ENCODE data around the gene BABAM2.

BABAM2 gene

DNA sequence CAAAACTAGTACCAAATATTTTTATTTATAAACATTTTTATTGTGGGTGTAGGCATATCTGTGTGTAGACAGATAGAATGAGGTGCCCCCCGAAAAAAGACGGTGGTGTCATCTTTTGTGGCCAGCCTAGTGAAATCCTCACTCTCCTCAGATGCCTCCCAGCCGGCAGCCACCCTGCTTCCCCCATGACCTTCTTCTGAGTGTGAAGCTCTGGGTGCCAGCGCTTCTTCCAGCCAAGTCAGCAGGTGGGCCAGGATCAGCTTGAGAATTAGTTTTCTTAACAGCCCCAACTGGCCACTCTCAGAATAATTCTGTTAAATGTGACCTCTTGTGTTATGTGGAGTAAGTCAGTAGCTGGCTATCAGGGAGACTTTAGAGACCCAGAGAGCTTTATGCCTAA, 272.5 kb downstream of the BABAM2 start:
- Histone ChIP-seq H3K9me3 (ENCODE audit: control insufficient read depth, low read length) (no peaks in the 10 kb centered on the region), H3K9ac (no peak overlapping the region), H3K4me2 (ENCODE audit: low read length) (no peak overlapping the region), H3K27ac (no peak overlapping the region), H2AFZ (no peak overlapping the region), H3K4me3 (ENCODE audit: low read depth, low read length) (no peak overlapping the region), H3K79me2 (no peaks in the 10 kb centered on the region), H3K27me3 (ENCODE audit: control insufficient read depth, insufficient read depth, low read length) (no peaks in the 10 kb centered on the region), H3K36me3 (ENCODE audit: control insufficient read depth, insufficient read depth, low read length) (no peaks in the 10 kb centered on the region), H3K4me1 (peaks cover 9% of the 10 kb centered on the region)
- TF ChIP-seq, protein P1, sequence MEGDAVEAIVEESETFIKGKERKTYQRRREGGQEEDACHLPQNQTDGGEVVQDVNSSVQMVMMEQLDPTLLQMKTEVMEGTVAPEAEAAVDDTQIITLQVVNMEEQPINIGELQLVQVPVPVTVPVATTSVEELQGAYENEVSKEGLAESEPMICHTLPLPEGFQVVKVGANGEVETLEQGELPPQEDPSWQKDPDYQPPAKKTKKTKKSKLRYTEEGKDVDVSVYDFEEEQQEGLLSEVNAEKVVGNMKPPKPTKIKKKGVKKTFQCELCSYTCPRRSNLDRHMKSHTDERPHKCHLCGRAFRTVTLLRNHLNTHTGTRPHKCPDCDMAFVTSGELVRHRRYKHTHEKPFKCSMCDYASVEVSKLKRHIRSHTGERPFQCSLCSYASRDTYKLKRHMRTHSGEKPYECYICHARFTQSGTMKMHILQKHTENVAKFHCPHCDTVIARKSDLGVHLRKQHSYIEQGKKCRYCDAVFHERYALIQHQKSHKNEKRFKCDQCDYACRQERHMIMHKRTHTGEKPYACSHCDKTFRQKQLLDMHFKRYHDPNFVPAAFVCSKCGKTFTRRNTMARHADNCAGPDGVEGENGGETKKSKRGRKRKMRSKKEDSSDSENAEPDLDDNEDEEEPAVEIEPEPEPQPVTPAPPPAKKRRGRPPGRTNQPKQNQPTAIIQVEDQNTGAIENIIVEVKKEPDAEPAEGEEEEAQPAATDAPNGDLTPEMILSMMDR (IDR thresholded peaks at IDR 0.05): no peak

DNA sequence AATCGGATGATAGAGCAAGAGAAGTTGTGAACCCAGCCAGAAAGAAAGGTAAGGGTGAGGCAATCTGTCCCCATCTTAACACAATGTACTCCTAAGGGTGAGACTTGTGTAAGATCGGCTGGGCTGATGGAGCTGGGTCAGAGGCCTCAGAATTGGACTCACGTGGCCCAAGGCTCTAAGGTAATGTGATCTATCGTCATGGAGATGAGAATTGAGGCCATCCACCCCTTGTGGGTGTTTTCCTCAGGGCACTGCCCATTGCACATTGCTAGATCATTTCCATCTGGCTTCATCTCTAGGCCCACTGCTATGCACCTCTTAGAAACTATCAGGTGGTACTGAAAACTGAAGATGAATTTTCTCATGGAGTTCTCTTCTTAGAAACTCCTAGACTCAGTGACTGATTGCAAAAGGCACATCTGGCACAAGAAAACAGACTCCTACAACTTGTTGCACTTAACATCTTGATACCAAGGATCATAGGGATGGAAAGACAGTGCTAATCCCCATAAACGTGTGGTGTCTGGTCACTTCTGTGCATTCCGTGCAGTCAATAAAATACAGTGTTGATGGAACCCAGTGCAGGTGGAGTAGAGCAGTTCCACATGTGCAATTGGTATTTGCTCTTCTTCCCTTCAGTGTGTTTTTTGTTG, 273.2 kb downstream of the BABAM2 start:
- Histone ChIP-seq H3K4me1 (peaks cover 9% of the 10 kb centered on the region), H2AFZ (no peak overlapping the region), H3K27me3 (ENCODE audit: control insufficient read depth, insufficient read depth, low read length) (no peaks in the 10 kb centered on the region), H3K79me2 (no peaks in the 10 kb centered on the region), H3K27ac (no peak overlapping the region), H3K4me2 (ENCODE audit: low read length) (no peak overlapping the region), H3K9me3 (ENCODE audit: control insufficient read depth, low read length) (no peaks in the 10 kb centered on the region), H3K36me3 (ENCODE audit: control insufficient read depth, insufficient read depth, low read length) (no peaks in the 10 kb centered on the region), H3K9ac (no peak overlapping the region), H3K4me3 (ENCODE audit: low read depth, low read length) (no peak overlapping the region)
- TF ChIP-seq, protein P1 (IDR thresholded peaks at IDR 0.05): no peak

DNA sequence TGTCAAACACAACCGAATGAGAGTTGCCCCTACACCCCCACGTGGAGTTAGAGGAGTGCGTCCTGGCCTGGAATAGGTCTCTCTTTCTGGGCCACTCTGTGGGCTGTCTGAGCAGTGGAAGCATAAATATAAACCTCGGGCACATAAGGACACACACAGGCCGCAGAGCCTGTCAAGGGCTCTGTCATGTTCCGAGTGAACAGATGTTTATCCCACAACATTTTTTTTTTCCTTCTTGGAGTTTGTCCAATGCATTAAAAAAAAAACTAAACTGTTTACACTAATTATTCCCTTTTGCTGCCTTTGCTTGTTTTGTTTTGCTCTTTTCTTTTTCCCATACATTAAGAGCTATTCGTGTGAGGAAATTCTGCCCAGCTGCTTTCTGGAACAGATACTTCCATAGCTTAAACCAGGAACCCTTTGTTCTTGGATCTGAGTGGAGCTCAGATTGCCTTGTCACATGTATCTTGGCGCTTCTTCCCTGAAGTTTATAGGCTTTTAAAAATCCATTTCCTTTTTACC, 273.8 kb downstream of the BABAM2 start:
- Histone ChIP-seq H3K9me3 (ENCODE audit: control insufficient read depth, low read length) (no peaks in the 10 kb centered on the region), H2AFZ (no peak overlapping the region), H3K4me2 (ENCODE audit: low read length) (no peak overlapping the region), H3K9ac (no peak overlapping the region), H3K27me3 (ENCODE audit: control insufficient read depth, insufficient read depth, low read length) (no peaks in the 10 kb centered on the region), H3K36me3 (ENCODE audit: control insufficient read depth, insufficient read depth, low read length) (no peaks in the 10 kb centered on the region), H3K4me3 (ENCODE audit: low read depth, low read length) (no peak overlapping the region), H3K27ac (no peak overlapping the region), H3K79me2 (no peaks in the 10 kb centered on the region), H3K4me1 (peaks cover 9% of the 10 kb centered on the region)
- TF ChIP-seq, protein P1 (IDR thresholded peaks at IDR 0.05): no peak

DNA sequence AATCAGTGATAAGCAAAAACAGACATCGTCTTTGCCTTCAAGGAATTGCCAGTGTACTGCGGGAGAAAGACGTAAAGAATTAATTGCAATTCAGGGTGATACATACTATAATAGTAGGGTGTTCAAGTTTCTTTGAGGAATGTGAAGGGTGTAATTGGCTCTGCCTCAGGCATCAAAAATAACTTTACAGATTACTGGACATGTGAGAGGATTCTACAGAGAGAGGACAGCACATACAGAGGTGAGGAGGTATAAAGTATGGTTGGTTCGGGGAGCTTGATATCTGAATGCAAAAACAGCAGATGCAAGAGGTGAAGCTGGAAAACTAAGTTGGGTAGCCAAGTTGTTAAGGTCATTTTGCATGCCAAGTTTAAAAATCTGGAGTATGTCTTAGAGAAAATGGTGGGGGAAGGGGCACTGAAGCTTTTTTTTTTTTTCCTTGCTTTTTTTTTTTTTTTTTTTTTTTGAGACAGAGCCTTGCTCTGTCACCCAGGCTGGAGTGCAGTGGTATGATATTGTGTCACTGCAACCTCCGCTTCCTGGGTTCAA, 274.6 kb downstream of the BABAM2 start:
- H3K27ac ChIP-seq: no peak overlapping the region
- no peaks in the 10 kb centered on the region for H3K79me2 ChIP-seq
- H2AFZ ChIP-seq: no peak overlapping the region
- no peaks in the 10 kb centered on the region for H3K9me3 ChIP-seq (ENCODE audit: control insufficient read depth, low read length)
- peaks cover 9% of the 10 kb centered on the region for H3K4me1 ChIP-seq
- H3K27me3 ChIP-seq (ENCODE audit: control insufficient read depth, insufficient read depth, low read length): no peaks in the 10 kb centered on the region
- no peak overlapping the region for H3K4me2 ChIP-seq (ENCODE audit: low read length)
- H3K9ac ChIP-seq: no peak overlapping the region
- no peak overlapping the region for H3K4me3 ChIP-seq (ENCODE audit: low read depth, low read length)
- no peaks in the 10 kb centered on the region for H3K36me3 ChIP-seq (ENCODE audit: control insufficient read depth, insufficient read depth, low read length)
- TF ChIP-seq, protein P1 (IDR thresholded peaks at IDR 0.05): no peak

DNA sequence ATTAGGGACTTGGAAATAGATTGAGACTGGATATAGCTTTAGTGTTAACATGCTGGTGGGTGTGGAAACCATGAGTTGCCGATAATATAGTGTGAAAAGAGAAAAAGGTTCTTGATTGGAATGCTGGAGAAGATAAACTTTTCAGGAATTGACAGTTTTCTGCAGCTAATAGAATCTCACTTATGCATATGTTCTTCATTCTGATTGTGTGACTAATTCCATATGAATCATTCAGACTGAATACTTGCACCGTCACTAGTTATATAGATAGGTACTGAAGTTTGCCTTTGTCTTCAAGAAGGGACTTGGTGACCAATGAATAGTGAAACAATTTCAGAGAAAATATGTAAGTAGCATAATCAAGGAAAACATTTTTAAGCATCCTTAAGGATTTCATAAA, 276.4 kb downstream of the BABAM2 start:
- Histone ChIP-seq H3K4me1 (peaks cover 9% of the 10 kb centered on the region), H2AFZ (no peak overlapping the region), H3K27me3 (ENCODE audit: control insufficient read depth, insufficient read depth, low read length) (no peaks in the 10 kb centered on the region), H3K4me2 (ENCODE audit: low read length) (no peak overlapping the region), H3K27ac (no peak overlapping the region), H3K9ac (no peak overlapping the region), H3K9me3 (ENCODE audit: control insufficient read depth, low read length) (no peaks in the 10 kb centered on the region), H3K36me3 (ENCODE audit: control insufficient read depth, insufficient read depth, low read length) (no peaks in the 10 kb centered on the region), H3K79me2 (no peaks in the 10 kb centered on the region), H3K4me3 (ENCODE audit: low read depth, low read length) (no peak overlapping the region)
- TF ChIP-seq, protein P1 (IDR thresholded peaks at IDR 0.05): no peak

Measured in parathyroid adenoma (tissue), 2 donors.